ENCODE results near the gene DPM2.

GRCh38 chr9:127979333-127980059 lies 41.8 kb upstream of the DPM2 start:
- TF ChIP-seq POLR2A (IDR thresholded peaks at IDR 0.05), result no peak
- no peak for TF ChIP-seq CTCF (IDR thresholded peaks at IDR 0.05)
